ENCODE measurements around the gene C17orf114.

Gene C17orf114

DNA sequence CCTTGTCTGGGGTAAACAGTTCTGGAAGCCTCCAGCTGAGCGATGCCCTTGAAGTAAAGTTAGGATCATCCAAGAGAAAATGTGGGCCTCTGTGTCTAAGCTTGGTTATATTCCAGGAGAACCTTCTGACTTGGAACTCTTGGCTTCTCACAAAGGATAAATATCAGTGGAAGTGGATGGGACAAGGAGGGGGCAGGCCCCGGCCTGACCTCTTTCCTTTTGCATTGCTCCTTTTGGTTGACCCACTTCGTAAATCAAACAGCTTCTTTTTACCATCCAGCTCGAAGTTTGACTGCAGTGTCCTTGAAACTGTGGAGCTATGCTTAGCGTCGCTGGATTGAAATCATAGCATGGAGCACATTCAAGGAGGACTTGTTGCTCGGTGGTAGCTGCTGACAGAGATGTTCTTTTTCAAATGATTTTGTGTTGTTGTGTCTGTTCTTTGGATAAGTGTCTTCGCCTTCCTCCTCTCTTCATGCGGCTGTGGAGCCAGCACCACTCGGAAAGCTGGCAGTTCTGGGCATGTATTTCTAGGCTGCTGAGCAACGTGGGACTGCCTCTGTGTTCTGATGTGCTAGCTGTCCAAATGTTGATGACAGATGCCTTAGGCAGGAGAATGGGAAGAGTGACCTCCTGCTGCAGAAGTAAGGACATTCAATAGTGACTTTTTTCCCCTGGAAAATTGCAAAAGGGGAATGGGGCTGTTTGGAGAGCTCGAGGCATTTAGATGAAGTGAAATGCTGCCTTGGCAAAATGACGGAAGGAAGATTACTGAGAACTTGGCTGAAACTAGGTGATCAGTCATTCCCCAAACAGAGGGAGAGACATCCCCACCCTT is 35.6 kb upstream of the C17orf114 start:
- Mint-ChIP-seq H3K36me3 (ENCODE audit: insufficient read depth, unreplicated experiment) (peaks cover 23% of the 10 kb centered on the region), H3K9me3 (ENCODE audit: low read depth, unreplicated experiment) (no peaks in the 10 kb centered on the region), H3K27ac (ENCODE audit: unreplicated experiment) (no peak overlapping the region), H3K27me3 (ENCODE audit: unreplicated experiment) (no peaks in the 10 kb centered on the region), H3K4me1 (ENCODE audit: low read depth, unreplicated experiment) (peaks cover 42% of the 10 kb centered on the region), H3K4me3 (ENCODE audit: low read depth, unreplicated experiment) (no peak overlapping the region)
- no TSS peak for BruUV-seq (replicated peaks)
- TF ChIP-seq, protein P1, sequence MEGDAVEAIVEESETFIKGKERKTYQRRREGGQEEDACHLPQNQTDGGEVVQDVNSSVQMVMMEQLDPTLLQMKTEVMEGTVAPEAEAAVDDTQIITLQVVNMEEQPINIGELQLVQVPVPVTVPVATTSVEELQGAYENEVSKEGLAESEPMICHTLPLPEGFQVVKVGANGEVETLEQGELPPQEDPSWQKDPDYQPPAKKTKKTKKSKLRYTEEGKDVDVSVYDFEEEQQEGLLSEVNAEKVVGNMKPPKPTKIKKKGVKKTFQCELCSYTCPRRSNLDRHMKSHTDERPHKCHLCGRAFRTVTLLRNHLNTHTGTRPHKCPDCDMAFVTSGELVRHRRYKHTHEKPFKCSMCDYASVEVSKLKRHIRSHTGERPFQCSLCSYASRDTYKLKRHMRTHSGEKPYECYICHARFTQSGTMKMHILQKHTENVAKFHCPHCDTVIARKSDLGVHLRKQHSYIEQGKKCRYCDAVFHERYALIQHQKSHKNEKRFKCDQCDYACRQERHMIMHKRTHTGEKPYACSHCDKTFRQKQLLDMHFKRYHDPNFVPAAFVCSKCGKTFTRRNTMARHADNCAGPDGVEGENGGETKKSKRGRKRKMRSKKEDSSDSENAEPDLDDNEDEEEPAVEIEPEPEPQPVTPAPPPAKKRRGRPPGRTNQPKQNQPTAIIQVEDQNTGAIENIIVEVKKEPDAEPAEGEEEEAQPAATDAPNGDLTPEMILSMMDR (IDR thresholded peaks at IDR 0.05; ENCODE audit: unreplicated experiment) = no peak
- DNase-seq = no peak
- intact Hi-C loops (cut with micrococcal nuclease; ENCODE audit: unreplicated experiment) = no loop called here
- CTCF ChIA-PET = no interaction called here

DNA sequence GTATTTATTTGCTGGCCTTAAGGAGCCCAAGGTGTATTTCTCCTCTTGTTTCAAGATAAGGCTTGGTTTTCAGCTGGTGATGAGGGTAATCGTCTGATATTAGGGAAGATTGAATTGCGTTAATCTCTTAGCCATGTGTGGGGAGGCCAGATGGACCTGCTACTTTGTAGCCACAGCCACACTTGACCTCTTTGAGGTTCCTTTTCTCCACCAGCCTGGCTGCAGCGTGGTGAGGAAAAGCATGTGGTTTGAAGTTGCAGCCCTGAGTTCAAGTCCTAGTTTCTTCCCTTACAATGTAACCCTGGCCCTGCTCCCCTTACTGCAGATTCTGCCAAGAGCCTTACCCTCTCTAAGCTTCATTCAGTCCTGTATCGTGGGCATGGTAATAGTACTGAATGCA is 34.1 kb upstream of the C17orf114 start:
- intact Hi-C loops (cut with micrococcal nuclease; ENCODE audit: unreplicated experiment) = no loop called here
- Mint-ChIP-seq H3K36me3 (ENCODE audit: insufficient read depth, unreplicated experiment) (peaks cover 25% of the 10 kb centered on the region), H3K4me1 (ENCODE audit: low read depth, unreplicated experiment) (peaks cover 42% of the 10 kb centered on the region), H3K27me3 (ENCODE audit: unreplicated experiment) (no peaks in the 10 kb centered on the region), H3K27ac (ENCODE audit: unreplicated experiment) (no peak overlapping the region), H3K9me3 (ENCODE audit: low read depth, unreplicated experiment) (no peaks in the 10 kb centered on the region), H3K4me3 (ENCODE audit: low read depth, unreplicated experiment) (peak overlapping the region; percentile 93)
- TF ChIP-seq, protein P1 (IDR thresholded peaks at IDR 0.05; ENCODE audit: unreplicated experiment) = no peak
- TSS peak; percentile 4 for BruUV-seq (replicated peaks)
- CTCF ChIA-PET = no interaction called here
- no peak for DNase-seq

DNA sequence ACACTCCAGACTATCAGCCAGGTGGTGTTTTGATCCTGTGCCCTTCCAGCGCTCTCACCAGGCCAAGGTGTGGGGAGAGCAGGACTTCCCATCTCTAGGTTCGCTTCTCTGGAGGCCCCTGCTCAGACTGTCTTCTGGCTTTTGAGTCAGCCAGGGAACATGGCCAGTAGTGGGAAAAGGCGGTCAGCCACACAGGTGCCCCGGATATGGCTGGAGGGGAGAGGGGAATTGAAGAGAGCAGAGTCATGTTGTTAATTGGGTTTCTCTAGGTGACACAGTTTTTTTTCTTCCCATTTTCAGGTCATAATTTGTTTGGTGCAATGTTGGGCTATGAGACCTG is 32.5 kb upstream of the C17orf114 start:
- Mint-ChIP-seq H3K36me3 (ENCODE audit: insufficient read depth, unreplicated experiment) (peaks cover 25% of the 10 kb centered on the region), H3K27me3 (ENCODE audit: unreplicated experiment) (no peaks in the 10 kb centered on the region), H3K4me1 (ENCODE audit: low read depth, unreplicated experiment) (peaks cover 28% of the 10 kb centered on the region), H3K4me3 (ENCODE audit: low read depth, unreplicated experiment) (peak overlapping the region; percentile 93), H3K27ac (ENCODE audit: unreplicated experiment) (peak overlapping the region; percentile 88), H3K9me3 (ENCODE audit: low read depth, unreplicated experiment) (no peaks in the 10 kb centered on the region)
- DNase-seq = peak; percentile 12
- no TSS peak for BruUV-seq (replicated peaks)
- TF ChIP-seq, protein P1 (IDR thresholded peaks at IDR 0.05; ENCODE audit: unreplicated experiment) = no peak
- intact Hi-C loops (cut with micrococcal nuclease; ENCODE audit: unreplicated experiment) = loop anchor here (1.0 kb wide), 1 partner anchor 14 kb away; no protein-coding TSS in a partner anchor
- CTCF ChIA-PET = interaction anchor here (0.8 kb wide), 1 partner anchor 44 kb away, joined by 4 read pairs; no protein-coding TSS in a partner anchor

DNA sequence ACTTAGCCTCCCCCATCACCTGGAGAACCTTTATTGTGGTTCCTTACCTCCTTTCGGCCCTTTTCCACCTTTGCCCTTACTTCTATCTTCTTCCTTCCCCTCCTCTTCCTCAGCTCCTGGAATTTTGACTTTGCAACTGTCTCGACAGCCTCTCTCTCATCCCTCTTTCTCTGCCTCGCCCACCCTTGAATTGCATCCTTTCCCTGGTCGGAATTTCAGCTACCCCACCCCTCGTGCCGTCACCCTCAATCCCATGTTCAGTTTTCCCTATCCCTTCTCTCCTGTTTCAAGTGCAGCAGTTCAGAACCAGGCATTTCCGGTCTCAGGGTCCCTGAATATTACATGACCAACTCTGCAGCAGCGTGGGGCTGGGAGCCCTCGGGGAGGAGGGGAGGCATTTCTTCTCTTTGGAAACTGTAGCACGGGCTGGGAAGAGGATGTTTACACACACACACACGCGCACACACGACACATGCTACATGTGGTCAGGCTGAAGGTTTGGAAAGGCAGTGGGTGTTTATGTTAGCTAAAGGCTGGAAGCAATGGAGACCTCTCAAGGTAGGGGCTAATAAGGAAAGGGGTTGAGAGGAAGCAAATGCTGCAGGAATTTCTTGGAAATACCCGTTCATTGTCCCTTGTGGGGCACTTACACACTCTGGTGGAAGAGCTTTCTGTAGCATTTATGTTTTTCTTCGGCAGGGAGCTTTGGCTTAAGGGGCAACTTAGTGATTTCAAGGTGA is 32.0 kb upstream of the C17orf114 start:
- Mint-ChIP-seq H3K4me3 (ENCODE audit: low read depth, unreplicated experiment) (peak overlapping the region; percentile 93), H3K36me3 (ENCODE audit: insufficient read depth, unreplicated experiment) (peaks cover 25% of the 10 kb centered on the region), H3K27ac (ENCODE audit: unreplicated experiment) (peak overlapping the region; percentile 88), H3K4me1 (ENCODE audit: low read depth, unreplicated experiment) (peaks cover 23% of the 10 kb centered on the region), H3K27me3 (ENCODE audit: unreplicated experiment) (no peaks in the 10 kb centered on the region), H3K9me3 (ENCODE audit: low read depth, unreplicated experiment) (no peaks in the 10 kb centered on the region)
- intact Hi-C loops (cut with micrococcal nuclease; ENCODE audit: unreplicated experiment) = no loop called here
- TF ChIP-seq, protein P1 (IDR thresholded peaks at IDR 0.05; ENCODE audit: unreplicated experiment) = no peak
- CTCF ChIA-PET = interaction anchor here (0.8 kb wide), 1 partner anchor 44 kb away, joined by 4 read pairs; no protein-coding TSS in a partner anchor
- BruUV-seq (replicated peaks) = TSS peak; percentile 51
- peak; percentile 13 for DNase-seq
